SK-N-SH (cell line): ENCODE measurements around the gene DDX51. TPM values are rescaled to one million over a fixed set of nuclear protein-coding genes. Genes with fewer than 3 reads are reported as not detected.

Experiments
- CTCF ChIA-PET: fragments of 300-600, 350-600 bp; formaldehyde crosslinking; extraction: SDS; loops from one replicate; lab custom pipeline; 2021; lab: Yijun Ruan, JAX
- POLR2A ChIA-PET: fragments of 350-600 bp; sonication (Branson Sonifier 250); formaldehyde crosslinking; extraction: SDS; loops from one replicate; lab custom pipeline; 2020; ENCODE audit warnings: antibody characterized with exemption, inconsistent platforms; lab: Yijun Ruan, JAX
- DNase-seq: peaks from one replicate; pipeline ENCODE4 v3.0.0; 2012
- H2AFZ ChIP-seq: fragments of 200-600 bp; sonication (generic); 2 replicates; pipeline ENCODE4 v1.8.1; 2016; ENCODE audit warnings: antibody characterized with exemption, mild to moderate bottlenecking, low read depth
- H3F3A ChIP-seq: fragments of 200-600 bp; sonication (generic); replicated peaks from 2 replicates; pipeline ENCODE3; 2016; ENCODE audit warnings: antibody characterized with exemption, mild to moderate bottlenecking; ENCODE audit not compliant: insufficient read depth
- H3K27ac ChIP-seq, 2 experiments: fragments of 200-500 bp in 1 of 2; fragments of 200-600 bp in 1 of 2; sonication (Bioruptor generic) in 1 of 2; sonication (generic), shearing (Covaris generic) in 1 of 2; 2 replicates each; pipeline versions ENCODE4 v1.5.1 to v1.6.1; 2014 to 2016; ENCODE audit warnings: low read depth in 2 of 2, inconsistent platforms in 1 of 2, low read length in 1 of 2, mild to moderate bottlenecking in 1 of 2, mixed read lengths in 1 of 2
- H3K27me3 ChIP-seq: fragments of 200-600 bp; sonication (generic), shearing (Covaris generic); 2 replicates; pipeline ENCODE4 v1.6.1; 2016; ENCODE audit warnings: mixed run types; ENCODE audit not compliant: insufficient read depth
- H3K36me3 ChIP-seq, 2 experiments: fragments of 200-500 bp in 1 of 2; fragments of 200-600 bp in 1 of 2; sonication (Bioruptor generic) in 1 of 2; sonication (generic) in 1 of 2; replicated peaks in 1 of 2; 2 replicates each; pipeline versions ENCODE3 to v1.5.1; 2014 to 2016; ENCODE audit warnings: low read length in 1 of 2, mild to moderate bottlenecking in 1 of 2; ENCODE audit not compliant: insufficient read depth in 2 of 2, control insufficient read depth in 1 of 2
- H3K4me1 ChIP-seq, 2 experiments: fragments of 200-500 bp in 1 of 2; fragments of 200-600 bp in 1 of 2; sonication (Bioruptor generic) in 1 of 2; sonication (generic), shearing (Covaris generic) in 1 of 2; 2 replicates each; pipeline versions ENCODE4 v1.5.1 to v1.6.1; 2014 to 2016; ENCODE audit warnings: low read depth in 1 of 2, low read length in 1 of 2, mixed run types in 1 of 2; ENCODE audit not compliant: insufficient read depth in 2 of 2, control insufficient read depth in 1 of 2
- H3K4me2 ChIP-seq: fragments of 200-600 bp; sonication (generic), shearing (Covaris generic); 2 replicates; pipeline ENCODE4 v1.6.1; 2017; ENCODE audit warnings: mixed run types
- H3K4me3 ChIP-seq, 2 experiments: fragments of 200-500 bp in 1 of 2; fragments of 200-600 bp in 1 of 2; sonication (Bioruptor generic) in 1 of 2; sonication (generic), shearing (Covaris generic) in 1 of 2; 2 replicates each; pipeline versions ENCODE4 v1.5.1 to v1.8.1; 2014 to 2016; ENCODE audit warnings: low read depth in 2 of 2, inconsistent platforms in 1 of 2, low read length in 1 of 2, mild to moderate bottlenecking in 1 of 2, mixed read lengths in 1 of 2, moderate library complexity in 1 of 2
- H3K79me2 ChIP-seq: fragments of 200-600 bp; sonication (generic); 2 replicates; pipeline ENCODE4 v1.8.1; 2017; ENCODE audit warnings: mild to moderate bottlenecking; ENCODE audit not compliant: insufficient read depth
- H3K9ac ChIP-seq: fragments of 200-600 bp; sonication (generic); 2 replicates; pipeline ENCODE4 v1.6.1; 2017; ENCODE audit warnings: mixed run types
- H3K9me2 ChIP-seq: fragments of 200-600 bp; sonication (generic); 2 replicates; pipeline ENCODE4 v1.6.1; 2017; ENCODE audit warnings: mixed run types
- H3K9me3 ChIP-seq: fragments of 200-600 bp; sonication (generic); 2 replicates; pipeline ENCODE4 v1.6.1; 2017; ENCODE audit warnings: mixed run types, mild to moderate bottlenecking, moderate library complexity
- H4K20me1 ChIP-seq: fragments of 200-600 bp; sonication (generic); 2 replicates; pipeline ENCODE4 v1.6.1; 2017; ENCODE audit warnings: mild to moderate bottlenecking, mixed run types; ENCODE audit not compliant: insufficient read depth
- ELF1 ChIP-seq: IDR thresholded peaks from 2 replicates; pipeline ENCODE4 v1.4.0; 2012
- FOXJ3 ChIP-seq: sonication (generic); formaldehyde crosslinking; IDR thresholded peaks from 2 replicates; pipeline ENCODE4 v1.5.1; 2020; ENCODE audit warnings: mild to moderate bottlenecking, missing genetic modification reagents
- GABPA ChIP-seq: IDR thresholded peaks from 2 replicates; pipeline ENCODE4 v1.4.0; 2012; ENCODE audit warnings: low read depth, mild to moderate bottlenecking
- GATA2 ChIP-seq: sonication (generic); formaldehyde crosslinking; IDR thresholded peaks from 2 replicates; pipeline ENCODE4 v1.5.0; 2020; ENCODE audit warnings: mild to moderate bottlenecking, missing genetic modification reagents
- IRF3 ChIP-seq: fragments of 150-350 bp; IDR thresholded peaks from 2 replicates; pipeline ENCODE4 v1.6.1; 2016; ENCODE audit warnings: mild to moderate bottlenecking, low read depth, low read length
- PBX3 ChIP-seq: IDR thresholded peaks from 2 replicates; pipeline ENCODE4; 2012
- REST ChIP-seq: IDR thresholded peaks from 2 replicates; pipeline ENCODE4 v1.6.1; 2012; ENCODE audit warnings: mild to moderate bottlenecking, low read depth, low read length, moderate library complexity
- SIN3A ChIP-seq: IDR thresholded peaks from 2 replicates; pipeline ENCODE4 v1.6.1; 2012; ENCODE audit warnings: low read depth, mild to moderate bottlenecking, low read length, moderate library complexity, borderline replicate concordance
- TCF12 ChIP-seq: IDR thresholded peaks from 2 replicates; pipeline ENCODE4 v1.4.0; 2012
- USF1 ChIP-seq: IDR thresholded peaks from 2 replicates; pipeline ENCODE4 v1.4.0; 2012; ENCODE audit warnings: low read depth, borderline replicate concordance
- WGBS: methylation state at CpG from one replicate; pipeline ENCODE4 v1.1.6; 2017; ENCODE audit warnings: low lambda C conversion rate; 5-methylcytosine and 5-hydroxymethylcytosine counted together
- polyA plus RNA-seq, 3 experiments: library from polyadenylated mRNA; depleted of rRNA; stranded (reverse); fragments of >200 nt; gene quantifications; 2 replicates each; pipeline ENCODE4 v1.2.3, GENCODE V29; 2012
- TF ChIP-seq, protein P1 (sequence below): IDR thresholded peaks from 2 replicates; pipeline ENCODE4 v1.4.0; 2012; ENCODE audit warnings: low read depth, borderline replicate concordance

The DDX51 gene
- polyA plus RNA-seq, 1 of the 3 experiments (the other 2 are of a cell fraction) = 17.3 TPM

- H3K4me1 ChIP-seq = peaks cover 2 to 7% of the 10 kb centered on the region in 2 experiments; a peak in 2 of 4 replicates
- H3K9me2 ChIP-seq = no peaks in the 10 kb centered on the region
- no peaks in the 10 kb centered on the region for H3K9me3 ChIP-seq
- no peak overlapping the region for H3K9ac ChIP-seq
- H3K27me3 ChIP-seq = peaks cover 94% of the 10 kb centered on the region
- WGBS = 47% methylated on average over 11 of the region's 15 CpGs
- H4K20me1 ChIP-seq = 0 out of 2 replicates have a peak, but pooled peaks cover 3% of the 10 kb centered on the region
- H3K4me3 ChIP-seq = no peak overlapping the region
- POLR2A ChIA-PET = no interaction called here
- H3K36me3 ChIP-seq = no peaks in the 10 kb centered on the region
- no peak for DNase-seq
- peaks cover 3% of the 10 kb centered on the region for H3F3A ChIP-seq
- no peak overlapping the region for H2AFZ ChIP-seq
- no peaks in the 10 kb centered on the region for H3K79me2 ChIP-seq
- CTCF ChIA-PET = interaction anchor here (0.9 kb wide), 1 partner anchor 23 kb away, joined by 4 read pairs; no protein-coding TSS in a partner anchor
- no peak overlapping the region for H3K4me2 ChIP-seq
- TF ChIP-seq, protein P1, sequence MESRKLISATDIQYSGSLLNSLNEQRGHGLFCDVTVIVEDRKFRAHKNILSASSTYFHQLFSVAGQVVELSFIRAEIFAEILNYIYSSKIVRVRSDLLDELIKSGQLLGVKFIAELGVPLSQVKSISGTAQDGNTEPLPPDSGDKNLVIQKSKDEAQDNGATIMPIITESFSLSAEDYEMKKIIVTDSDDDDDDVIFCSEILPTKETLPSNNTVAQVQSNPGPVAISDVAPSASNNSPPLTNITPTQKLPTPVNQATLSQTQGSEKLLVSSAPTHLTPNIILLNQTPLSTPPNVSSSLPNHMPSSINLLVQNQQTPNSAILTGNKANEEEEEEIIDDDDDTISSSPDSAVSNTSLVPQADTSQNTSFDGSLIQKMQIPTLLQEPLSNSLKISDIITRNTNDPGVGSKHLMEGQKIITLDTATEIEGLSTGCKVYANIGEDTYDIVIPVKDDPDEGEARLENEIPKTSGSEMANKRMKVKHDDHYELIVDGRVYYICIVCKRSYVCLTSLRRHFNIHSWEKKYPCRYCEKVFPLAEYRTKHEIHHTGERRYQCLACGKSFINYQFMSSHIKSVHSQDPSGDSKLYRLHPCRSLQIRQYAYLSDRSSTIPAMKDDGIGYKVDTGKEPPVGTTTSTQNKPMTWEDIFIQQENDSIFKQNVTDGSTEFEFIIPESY = no peak
- TF ChIP-seq GATA2 (CRISPR knock-in tag) = no peak
- no peak for TF ChIP-seq FOXJ3 (CRISPR knock-in tag)
- TF ChIP-seq SIN3A = no peak
- no peak for TF ChIP-seq PBX3
- TF ChIP-seq USF1 = no peak
- TF ChIP-seq REST = no peak
- TF ChIP-seq GABPA = no peak
- no peak for TF ChIP-seq ELF1
- TF ChIP-seq TCF12 = no peak
- TF ChIP-seq IRF3 = no peak
- no peak overlapping the region for H3K27ac ChIP-seq
These were observed 28.5 kb upstream of the DDX51 start for GRCh38 chr12:132172619-132173018.
